Endothelial cell of umbilical vein (primary cell): ENCODE data around the gene KCNH1. TPM values are rescaled to one million over a fixed set of nuclear protein-coding genes. Genes with fewer than 3 reads are reported as not detected.

Source experiments
- BruUV-seq: library from RNA; stranded (reverse); fragments of 400-500 nt; replicated peaks from 2 replicates; lab custom pipeline; 2021; lab: Mats Ljungman, UMichigan
- CTCF ChIA-PET: fragments of 300-600, 350-600 bp; sonication (Branson Sonifier 250); formaldehyde crosslinking; loops from one replicate; lab custom pipeline; 2021; ENCODE audit warnings: antibody characterized with exemption, inconsistent platforms; lab: Charles Lee
- POLR2A ChIA-PET: fragments of 300-600, 350-600 bp; sonication (Branson Sonifier 250); formaldehyde crosslinking; loops from one replicate; lab custom pipeline; 2021; ENCODE audit warnings: antibody characterized with exemption, inconsistent platforms; lab: Charles Lee
- DNase-seq: peaks from one replicate; pipeline ENCODE4 v3.0.0-alpha.2; 2011; ENCODE audit warnings: low read depth, low spot score
- FAIRE-seq: peaks from 2 replicates; lab custom pipeline; 2011; peaks lifted over from hg19 to GRCh38; lab: Jason Lieb, UNC
- H2AFZ ChIP-seq: 2 replicates; pipeline ENCODE4 v1.6.0; 2012; ENCODE audit warnings: low read depth, low read length, control low read depth, inconsistent platforms
- H3K27ac ChIP-seq: 2 replicates; pipeline ENCODE4 v1.5.1; 2011; ENCODE audit warnings: low read depth, mild to moderate bottlenecking, control low read depth, low read length, moderate library complexity; ENCODE audit not compliant: insufficient read depth
- H3K27me3 ChIP-seq, 2 experiments: 2 replicates each; pipeline versions ENCODE4 v1.6.0 to v1.6.1; 2011; ENCODE audit warnings: low read length in 2 of 2, mixed read lengths in 1 of 2; ENCODE audit not compliant: control insufficient read depth in 2 of 2, insufficient read depth in 2 of 2
- H3K36me3 ChIP-seq, 2 experiments: 2 replicates in 1 of 2; 3 replicates in 1 of 2; pipeline ENCODE4 v1.5.1; 2011; ENCODE audit warnings: low read length in 2 of 2, mild to moderate bottlenecking in 1 of 2, moderate library complexity in 1 of 2; ENCODE audit not compliant: control insufficient read depth in 2 of 2, insufficient read depth in 2 of 2; ENCODE audit errors: extremely low read depth in 1 of 2
- H3K4me1 ChIP-seq: 3 replicates; pipeline ENCODE4 v1.5.1; 2011; ENCODE audit warnings: mild to moderate bottlenecking, low read length; ENCODE audit not compliant: control insufficient read depth, insufficient read depth; ENCODE audit errors: extremely low read depth
- H3K4me2 ChIP-seq: 2 replicates; pipeline ENCODE4 v1.6.1; 2011; ENCODE audit warnings: low read length, control low read depth, mixed read lengths; ENCODE audit not compliant: insufficient read depth
- H3K4me3 ChIP-seq, 3 experiments: fragments of 200-600 bp in 1 of 3; sonication (generic), shearing (Covaris generic) in 1 of 3; replicated peaks in 1 of 3; 2 replicates each; pipeline ENCODE4 v1.5.1; 2011 to 2016; ENCODE audit warnings: control low read depth in 3 of 3, low read length in 3 of 3, mild to moderate bottlenecking in 2 of 3, inconsistent platforms in 1 of 3, low read depth in 1 of 3, moderate library complexity in 1 of 3; ENCODE audit not compliant: insufficient read depth in 1 of 3
- H3K79me2 ChIP-seq: 2 replicates; pipeline ENCODE4 v1.6.0; 2012; ENCODE audit warnings: low read length, inconsistent platforms; ENCODE audit not compliant: control insufficient read depth, insufficient read depth
- H3K9ac ChIP-seq: replicated peaks from 2 replicates; pipeline ENCODE3; 2011; ENCODE audit warnings: low read length, control low read depth; ENCODE audit not compliant: insufficient read depth; ENCODE audit errors: extremely low read depth
- H3K9me1 ChIP-seq: replicated peaks from 3 replicates; pipeline ENCODE4 v1.6.0; 2011; ENCODE audit warnings: mild to moderate bottlenecking, low read length; ENCODE audit not compliant: control insufficient read depth, insufficient read depth; ENCODE audit errors: extremely low read depth
- H3K9me3 ChIP-seq: replicated peaks from 2 replicates; pipeline ENCODE4 v1.5.1; 2012; ENCODE audit warnings: low read length, inconsistent platforms; ENCODE audit not compliant: control insufficient read depth, insufficient read depth
- H4K20me1 ChIP-seq: replicated peaks from 2 replicates; pipeline ENCODE3; 2011; ENCODE audit warnings: mild to moderate bottlenecking, low read length; ENCODE audit not compliant: control insufficient read depth, insufficient read depth; ENCODE audit errors: extremely low read depth
- EZH2 ChIP-seq: IDR thresholded peaks from 2 replicates; pipeline ENCODE4 v1.6.1; 2012; ENCODE audit warnings: borderline replicate concordance, low read depth, mild to moderate bottlenecking, moderate library complexity, low read length, inconsistent platforms; ENCODE audit not compliant: severe bottlenecking
- FOS ChIP-seq: IDR thresholded peaks from 2 replicates; pipeline ENCODE4 v1.6.1; 2011; ENCODE audit warnings: mild to moderate bottlenecking, low read length, moderate library complexity, borderline replicate concordance; ENCODE audit not compliant: insufficient read depth
- GATA2 ChIP-seq: IDR thresholded peaks from 2 replicates; pipeline ENCODE4 v1.7.0; 2011; ENCODE audit warnings: low read depth, mild to moderate bottlenecking, moderate library complexity, mixed read lengths, low read length; ENCODE audit not compliant: insufficient read length, insufficient read depth
- JUN ChIP-seq: IDR thresholded peaks from 2 replicates; pipeline ENCODE4 v1.6.1; 2011; ENCODE audit warnings: borderline replicate concordance, low read depth; ENCODE audit not compliant: insufficient read length, insufficient read depth
- MAX ChIP-seq: IDR thresholded peaks from 2 replicates; pipeline ENCODE4 v1.6.1; 2011; ENCODE audit not compliant: insufficient read depth, insufficient read length
- MYC ChIP-seq: IDR thresholded peaks from one replicate; pipeline ENCODE4 v1.6.1; 2011; ENCODE audit warnings: mild to moderate bottlenecking, low read depth, low read length
- POLR2A ChIP-seq: IDR thresholded peaks from 2 replicates; pipeline ENCODE4 v1.6.1; 2012; ENCODE audit warnings: low read depth, mild to moderate bottlenecking, control low read depth, low read length
- POLR2AphosphoS5 ChIP-seq: IDR thresholded peaks from 2 replicates; pipeline ENCODE4 v1.6.1; 2012; ENCODE audit warnings: low read depth, mild to moderate bottlenecking, control low read depth, low read length, moderate library complexity; ENCODE audit not compliant: insufficient read depth
- dilution Hi-C: fragments of 300-500 bp; cut with MboI; formaldehyde crosslinking; loops from one replicate; pipeline ENCODE4 v1.15.0; 2019; ENCODE audit warnings: low sequenced_read_pairs; ENCODE audit not compliant: extremely low pct_ligation_motif_present
- intact Hi-C: fragments of 100-400 bp; cut with micrococcal nuclease; formaldehyde crosslinking; loops from one replicate; pipeline ENCODE4 v1.10.0; 2022
- polyA plus RNA-seq, 4 experiments: library from polyadenylated mRNA; depleted of rRNA in 3 of 4; stranded (reverse) in 3 of 4; unstranded in 1 of 4; fragments of >200 nt; gene quantifications; 2 replicates each; pipeline versions ENCODE4 v1.2.1 to v1.2.3, GENCODE V29; 2011 to 2012; ENCODE audit warnings: missing spikeins in 1 of 4
- total RNA-seq: library from RNA; stranded (reverse); gene quantifications from 2 replicates; pipeline ENCODE4 v1.2.3, GENCODE V29; 2021
- TF ChIP-seq, protein P1 (sequence below), 2 donors: IDR thresholded peaks; 1 replicate in 1 of 2; 2 replicates in 1 of 2; pipeline ENCODE4 v1.5.1; 2011; ENCODE audit warnings: low read length in 2 of 2, mild to moderate bottlenecking in 2 of 2, moderate library complexity in 2 of 2, control low read depth in 1 of 2, inconsistent platforms in 1 of 2, low read depth in 1 of 2; ENCODE audit not compliant: insufficient read depth in 1 of 2; ENCODE audit errors: extremely low read depth in 1 of 2

KCNH1 gene
- total and polyA plus RNA-seq, 2 donors (not counting 3 experiments of a cell fraction or from before 2014, with no cell fraction given) = not detected

DNA sequence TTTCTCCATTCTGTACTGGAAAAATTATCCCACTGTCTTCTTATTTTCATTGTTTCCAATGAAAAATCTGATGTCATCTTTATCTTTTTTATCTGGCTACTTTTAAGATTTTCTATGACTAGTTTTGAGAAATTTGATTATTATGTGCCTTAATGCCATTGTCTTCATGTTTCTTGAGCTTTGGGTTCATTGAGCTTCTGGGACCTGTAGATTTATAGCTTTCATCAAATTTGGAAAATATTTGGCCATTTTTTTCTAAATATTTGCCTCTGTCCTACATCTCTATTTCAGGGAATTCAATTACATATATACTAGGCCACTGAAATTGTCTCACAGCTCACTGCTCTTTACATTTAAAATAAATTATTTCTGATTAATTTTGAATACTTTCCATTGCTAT lies 38.7 kb upstream of the KCNH1 start:
- Histone ChIP-seq H3K4me1 (no peaks in the 10 kb centered on the region), H3K9me1 (no peaks in the 10 kb centered on the region), H3K27ac (no peak overlapping the region), H3K9me3 (no peaks in the 10 kb centered on the region), H4K20me1 (no peaks in the 10 kb centered on the region), H3K79me2 (no peaks in the 10 kb centered on the region), H3K27me3 (no peaks in the 10 kb centered on the region), H2AFZ (no peak overlapping the region), H3K4me2 (no peak overlapping the region), H3K4me3 (no peak overlapping the region), H3K9ac (no peak overlapping the region), H3K36me3 (no peaks in the 10 kb centered on the region)
- dilution Hi-C loops = no loop called here
- ChIA-PET POLR2A (no interaction called here), CTCF (no interaction called here)
- FAIRE-seq = no peak
- no peak for DNase-seq
- TF ChIP-seq GATA2 (no peak), EZH2 (no peak), MAX (no peak), POLR2A (no peak), POLR2AphosphoS5 (no peak), MYC (no peak), FOS (no peak), JUN (no peak)
- TF ChIP-seq, protein P1, sequence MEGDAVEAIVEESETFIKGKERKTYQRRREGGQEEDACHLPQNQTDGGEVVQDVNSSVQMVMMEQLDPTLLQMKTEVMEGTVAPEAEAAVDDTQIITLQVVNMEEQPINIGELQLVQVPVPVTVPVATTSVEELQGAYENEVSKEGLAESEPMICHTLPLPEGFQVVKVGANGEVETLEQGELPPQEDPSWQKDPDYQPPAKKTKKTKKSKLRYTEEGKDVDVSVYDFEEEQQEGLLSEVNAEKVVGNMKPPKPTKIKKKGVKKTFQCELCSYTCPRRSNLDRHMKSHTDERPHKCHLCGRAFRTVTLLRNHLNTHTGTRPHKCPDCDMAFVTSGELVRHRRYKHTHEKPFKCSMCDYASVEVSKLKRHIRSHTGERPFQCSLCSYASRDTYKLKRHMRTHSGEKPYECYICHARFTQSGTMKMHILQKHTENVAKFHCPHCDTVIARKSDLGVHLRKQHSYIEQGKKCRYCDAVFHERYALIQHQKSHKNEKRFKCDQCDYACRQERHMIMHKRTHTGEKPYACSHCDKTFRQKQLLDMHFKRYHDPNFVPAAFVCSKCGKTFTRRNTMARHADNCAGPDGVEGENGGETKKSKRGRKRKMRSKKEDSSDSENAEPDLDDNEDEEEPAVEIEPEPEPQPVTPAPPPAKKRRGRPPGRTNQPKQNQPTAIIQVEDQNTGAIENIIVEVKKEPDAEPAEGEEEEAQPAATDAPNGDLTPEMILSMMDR (IDR thresholded peaks at IDR 0.05; ENCODE audit: extremely low read depth in 1 of 2, insufficient read depth in 1 of 2, low read depth in 1 of 2, low read length in 2 of 2) = no peak
- intact Hi-C loops = no loop called here
- no TSS peak for BruUV-seq
